GM12878 (cell line): ENCODE results near the gene GAS2L1.

Experiments used
- BMI1 ChIP-seq: fragments of 450-650 bp; IDR thresholded peaks from 2 replicates; pipeline ENCODE4 v1.6.1; 2016; ENCODE audit warnings: mild to moderate bottlenecking, moderate library complexity, borderline replicate concordance
- CHD2 ChIP-seq: IDR thresholded peaks from 2 replicates; pipeline ENCODE4 v1.6.1; 2011; ENCODE audit warnings: low read depth, low read length, improper control_type of control experiment, borderline replicate concordance
- CREM ChIP-seq: IDR thresholded peaks from 2 replicates; pipeline ENCODE4 v1.6.1; 2014; ENCODE audit warnings: antibody characterized with exemption, low read depth
- CTCF ChIP-seq, 3 experiments: IDR thresholded peaks in 2 of 3; conservative IDR thresholded peaks in 1 of 3; 2 replicates each; pipeline ENCODE4 v1.5.1; 2011; ENCODE audit warnings: low read depth in 3 of 3, low read length in 3 of 3, mild to moderate bottlenecking in 3 of 3, control low read depth in 2 of 3, moderate library complexity in 2 of 3, inconsistent platforms in 1 of 3, mixed read lengths in 1 of 3; ENCODE audit not compliant: control insufficient read depth in 2 of 3, insufficient read depth in 1 of 3; ENCODE audit errors: extremely low read depth in 1 of 3
- ESRRA ChIP-seq: IDR thresholded peaks from 2 replicates; pipeline ENCODE4 v1.6.1; 2012; ENCODE audit warnings: mild to moderate bottlenecking, low read length, improper control_type of control experiment
- ETV6 ChIP-seq, 2 experiments: fragments of 450-650 bp in 1 of 2; IDR thresholded peaks in 1 of 2; conservative IDR thresholded peaks in 1 of 2; 2 replicates each; pipeline ENCODE4 v1.6.1; 2014; ENCODE audit warnings: antibody characterized with exemption in 1 of 2, borderline replicate concordance in 1 of 2, low read depth in 1 of 2, mild to moderate bottlenecking in 1 of 2, moderate library complexity in 1 of 2
- FOXM1 ChIP-seq: IDR thresholded peaks from 2 replicates; pipeline ENCODE4 v1.6.1; 2012; ENCODE audit warnings: low read depth, mild to moderate bottlenecking, inconsistent platforms, low read length, moderate library complexity
- HDAC6 ChIP-seq: fragments of 200-600 bp; sonication (generic); IDR thresholded peaks from one replicate; pipeline ENCODE4 v1.8.0; 2017; ENCODE audit warnings: antibody characterized with exemption; ENCODE audit not compliant: unreplicated experiment
- IKZF2 ChIP-seq, 2 experiments: fragments of 450-650 bp; IDR thresholded peaks; 2 replicates each; pipeline ENCODE4 v1.6.1; 2017; ENCODE audit warnings: mild to moderate bottlenecking in 2 of 2, moderate library complexity in 2 of 2
- RBBP5 ChIP-seq: fragments of 200-600 bp; sonication (generic); conservative IDR thresholded peaks from 2 replicates; pipeline ENCODE4 v1.6.1; 2016
- TAF1 ChIP-seq: IDR thresholded peaks from 2 replicates; pipeline ENCODE4 v1.6.1; 2011; ENCODE audit warnings: mild to moderate bottlenecking, low read depth, low read length, borderline replicate concordance
- TCF12 ChIP-seq: IDR thresholded peaks from 2 replicates; pipeline ENCODE4 v1.6.1; 2011; ENCODE audit warnings: low read depth, mild to moderate bottlenecking, low read length
- TCF3 ChIP-seq: IDR thresholded peaks from 2 replicates; pipeline ENCODE4 v1.6.1; 2012; ENCODE audit warnings: low read depth, mild to moderate bottlenecking, low read length, borderline replicate concordance; ENCODE audit not compliant: insufficient read depth
- ZNF274 ChIP-seq: IDR thresholded peaks from one replicate; pipeline ENCODE4 v1.8.0; 2011; ENCODE audit not compliant: insufficient read length, insufficient read depth

DNA sequence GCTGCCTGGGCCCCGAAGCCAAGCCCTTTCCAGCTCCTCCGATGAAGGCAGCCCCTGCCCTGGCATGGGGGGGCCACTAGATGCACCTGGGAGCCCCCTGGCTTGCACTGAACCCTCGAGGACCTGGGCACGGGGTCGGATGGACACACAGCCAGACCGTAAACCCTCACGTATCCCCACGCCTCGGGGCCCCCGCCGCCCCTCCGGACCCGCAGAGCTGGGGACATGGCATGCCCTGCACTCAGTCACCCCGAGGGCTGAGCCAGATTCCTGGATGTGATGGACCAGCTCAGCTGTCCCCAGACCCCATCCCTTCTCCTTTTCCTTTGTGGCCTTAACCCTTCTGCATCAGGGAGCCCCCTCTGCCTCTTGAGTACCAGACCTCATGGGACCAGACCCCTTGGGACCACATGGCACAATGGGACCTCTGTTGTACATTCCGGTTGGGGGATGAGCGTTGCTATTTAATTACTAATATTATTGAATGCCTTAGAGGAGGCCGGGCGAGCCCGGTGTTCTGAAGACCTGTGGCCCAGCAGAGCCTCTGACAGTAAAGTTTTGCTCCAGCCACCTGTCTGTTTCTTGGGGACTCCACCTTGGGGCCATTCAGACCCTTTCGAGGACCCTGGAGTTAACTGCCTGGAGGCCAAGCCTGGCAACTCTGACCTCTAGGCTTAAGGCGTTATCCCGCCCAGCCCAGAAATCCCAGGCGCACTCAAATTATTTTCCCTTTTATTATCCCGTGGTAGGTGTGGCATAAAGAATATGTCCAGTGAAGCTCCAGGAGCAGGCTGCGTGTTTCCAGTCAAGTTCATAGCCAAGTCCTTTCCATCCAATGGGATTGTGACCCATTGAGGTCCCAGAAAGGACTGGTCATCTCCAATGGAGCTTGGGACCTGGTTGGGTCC, 6.0 kb downstream of the GAS2L1 start:
- TF ChIP-seq RBBP5 (no peak), CTCF (IDR thresholded peaks at IDR 0.05 in 2 of 3, conservative IDR thresholded peaks at IDR 0.05 in 1 of 3; ENCODE audit: control insufficient read depth in 2 of 3, extremely low read depth in 1 of 3, insufficient read depth in 1 of 3, low read depth in 3 of 3, low read length in 3 of 3) (no peak), ETV6 (conservative IDR thresholded peaks at IDR 0.05 in 1 of 2, IDR thresholded peaks at IDR 0.05 in 1 of 2; ENCODE audit: borderline replicate concordance in 1 of 2, low read depth in 1 of 2) (no peak), TCF12 (no peak), TAF1 (no peak), HDAC6 (no peak), FOXM1 (no peak), CHD2 (no peak), ESRRA (no peak), CREM (no peak), ZNF274 (no peak), BMI1 (no peak), IKZF2 (IDR thresholded peaks at IDR 0.05) (no peak), TCF3 (no peak)
